Activated CD8-positive, alpha-beta memory T cell treated with anti-CD3 and anti-CD28 coated beads, Interleukin-2, amount 50 U/mL, for 48 hours (primary cell): Measurements from ENCODE around the gene MAPK13.
"Not testable (repeated sequence)": the region's sequence is repeated elsewhere in the genome, so short reads cannot be mapped to it uniquely, and the experiment has no call there.

Source experiments
- DNase-seq: peaks from one replicate; pipeline ENCODE4 v3.0.0-alpha.2; 2020

The MAPK13 gene

GRCh38 chr6:36129941-36130666 is at the start of gene MAPK13:
Gene MAPK13, plus strand, starts transcription at chr6:36130513. Its CDS starts 70 bp downstream, at chr6:36130583.
- DNase-seq = no peak

GRCh38 chr6:36082318-36082717 is 48.0 kb upstream of the MAPK13 start:
- DNase-seq = no peak

- DNase-seq = no peak
Measured at GRCh38 chr6:36083446-36083845, 46.9 kb upstream of the MAPK13 start.

GRCh38 chr6:36088204-36088603 is 42.1 kb upstream of the MAPK13 start:
- DNase-seq = not testable (repeated sequence)

GRCh38 chr6:36089048-36089447 is 41.3 kb upstream of the MAPK13 start:
- DNase-seq = no peak

GRCh38 chr6:36094238-36094637 is 36.1 kb upstream of the MAPK13 start:
- DNase-seq = no peak

- peak; percentile 93 for DNase-seq
Measured at GRCh38 chr6:36094753-36095496, 35.4 kb upstream of the MAPK13 start.

GRCh38 chr6:36095497-36096391 is 34.6 kb upstream of the MAPK13 start:
- DNase-seq = no peak

GRCh38 chr6:36098253-36098919 is 31.9 kb upstream of the MAPK13 start:
- no peak for DNase-seq

GRCh38 chr6:36098920-36099647 is 31.2 kb upstream of the MAPK13 start:
- DNase-seq = no peak

- DNase-seq = no peak
Measured at GRCh38 chr6:36099869-36100483, 30.3 kb upstream of the MAPK13 start.

GRCh38 chr6:36101691-36102090 is 28.6 kb upstream of the MAPK13 start:
- DNase-seq = no peak

- no peak for DNase-seq
Measured at GRCh38 chr6:36102853-36103252, 27.5 kb upstream of the MAPK13 start.

GRCh38 chr6:36104836-36105235 is 25.5 kb upstream of the MAPK13 start:
- DNase-seq = no peak

- DNase-seq = no peak
Measured at GRCh38 chr6:36109092-36109491, 21.2 kb upstream of the MAPK13 start.

- no peak for DNase-seq
Measured at GRCh38 chr6:36110050-36110449, 20.3 kb upstream of the MAPK13 start.

- DNase-seq = no peak
Measured at GRCh38 chr6:36110863-36111262, 19.4 kb upstream of the MAPK13 start.

- DNase-seq = no peak
Measured at GRCh38 chr6:36111526-36111925, 18.8 kb upstream of the MAPK13 start.

GRCh38 chr6:36113049-36113448 is 17.3 kb upstream of the MAPK13 start:
- no peak for DNase-seq

- DNase-seq = no peak
Measured at GRCh38 chr6:36113703-36114102, 16.6 kb upstream of the MAPK13 start.

GRCh38 chr6:36114798-36115408 is 15.4 kb upstream of the MAPK13 start:
- no peak for DNase-seq
